SK-N-SH (cell line): Measurements from ENCODE around the gene HEY2. TPM values are rescaled to one million over a fixed set of nuclear protein-coding genes. Genes with fewer than 3 reads are reported as not detected.

Experiments
- CTCF ChIA-PET: fragments of 300-600, 350-600 bp; formaldehyde crosslinking; extraction: SDS; loops from one replicate; lab custom pipeline; 2021; lab: Yijun Ruan, JAX
- POLR2A ChIA-PET: fragments of 350-600 bp; sonication (Branson Sonifier 250); formaldehyde crosslinking; extraction: SDS; loops from one replicate; lab custom pipeline; 2020; ENCODE audit warnings: antibody characterized with exemption, inconsistent platforms; lab: Yijun Ruan, JAX
- DNase-seq: peaks from one replicate; pipeline ENCODE4 v3.0.0; 2012
- H2AFZ ChIP-seq: fragments of 200-600 bp; sonication (generic); 2 replicates; pipeline ENCODE4 v1.8.1; 2016; ENCODE audit warnings: antibody characterized with exemption, mild to moderate bottlenecking, low read depth
- H3F3A ChIP-seq: fragments of 200-600 bp; sonication (generic); replicated peaks from 2 replicates; pipeline ENCODE3; 2016; ENCODE audit warnings: antibody characterized with exemption, mild to moderate bottlenecking; ENCODE audit not compliant: insufficient read depth
- H3K27ac ChIP-seq, 2 experiments: fragments of 200-500 bp in 1 of 2; fragments of 200-600 bp in 1 of 2; sonication (Bioruptor generic) in 1 of 2; sonication (generic), shearing (Covaris generic) in 1 of 2; 2 replicates each; pipeline versions ENCODE4 v1.5.1 to v1.6.1; 2014 to 2016; ENCODE audit warnings: low read depth in 2 of 2, inconsistent platforms in 1 of 2, low read length in 1 of 2, mild to moderate bottlenecking in 1 of 2, mixed read lengths in 1 of 2
- H3K27me3 ChIP-seq: fragments of 200-600 bp; sonication (generic), shearing (Covaris generic); 2 replicates; pipeline ENCODE4 v1.6.1; 2016; ENCODE audit warnings: mixed run types; ENCODE audit not compliant: insufficient read depth
- H3K36me3 ChIP-seq, 2 experiments: fragments of 200-500 bp in 1 of 2; fragments of 200-600 bp in 1 of 2; sonication (Bioruptor generic) in 1 of 2; sonication (generic) in 1 of 2; replicated peaks in 1 of 2; 2 replicates each; pipeline versions ENCODE3 to v1.5.1; 2014 to 2016; ENCODE audit warnings: low read length in 1 of 2, mild to moderate bottlenecking in 1 of 2; ENCODE audit not compliant: insufficient read depth in 2 of 2, control insufficient read depth in 1 of 2
- H3K4me1 ChIP-seq, 2 experiments: fragments of 200-500 bp in 1 of 2; fragments of 200-600 bp in 1 of 2; sonication (Bioruptor generic) in 1 of 2; sonication (generic), shearing (Covaris generic) in 1 of 2; 2 replicates each; pipeline versions ENCODE4 v1.5.1 to v1.6.1; 2014 to 2016; ENCODE audit warnings: low read depth in 1 of 2, low read length in 1 of 2, mixed run types in 1 of 2; ENCODE audit not compliant: insufficient read depth in 2 of 2, control insufficient read depth in 1 of 2
- H3K4me2 ChIP-seq: fragments of 200-600 bp; sonication (generic), shearing (Covaris generic); 2 replicates; pipeline ENCODE4 v1.6.1; 2017; ENCODE audit warnings: mixed run types
- H3K4me3 ChIP-seq, 2 experiments: fragments of 200-500 bp in 1 of 2; fragments of 200-600 bp in 1 of 2; sonication (Bioruptor generic) in 1 of 2; sonication (generic), shearing (Covaris generic) in 1 of 2; 2 replicates each; pipeline versions ENCODE4 v1.5.1 to v1.8.1; 2014 to 2016; ENCODE audit warnings: low read depth in 2 of 2, inconsistent platforms in 1 of 2, low read length in 1 of 2, mild to moderate bottlenecking in 1 of 2, mixed read lengths in 1 of 2, moderate library complexity in 1 of 2
- H3K79me2 ChIP-seq: fragments of 200-600 bp; sonication (generic); 2 replicates; pipeline ENCODE4 v1.8.1; 2017; ENCODE audit warnings: mild to moderate bottlenecking; ENCODE audit not compliant: insufficient read depth
- H3K9ac ChIP-seq: fragments of 200-600 bp; sonication (generic); 2 replicates; pipeline ENCODE4 v1.6.1; 2017; ENCODE audit warnings: mixed run types
- H3K9me2 ChIP-seq: fragments of 200-600 bp; sonication (generic); 2 replicates; pipeline ENCODE4 v1.6.1; 2017; ENCODE audit warnings: mixed run types
- H3K9me3 ChIP-seq: fragments of 200-600 bp; sonication (generic); 2 replicates; pipeline ENCODE4 v1.6.1; 2017; ENCODE audit warnings: mixed run types, mild to moderate bottlenecking, moderate library complexity
- H4K20me1 ChIP-seq: fragments of 200-600 bp; sonication (generic); 2 replicates; pipeline ENCODE4 v1.6.1; 2017; ENCODE audit warnings: mild to moderate bottlenecking, mixed run types; ENCODE audit not compliant: insufficient read depth
- ELF1 ChIP-seq: IDR thresholded peaks from 2 replicates; pipeline ENCODE4 v1.4.0; 2012
- FOSL2 ChIP-seq: IDR thresholded peaks from 2 replicates; pipeline ENCODE4 v1.4.0; 2012; ENCODE audit warnings: low read depth, mild to moderate bottlenecking, moderate library complexity, borderline replicate concordance
- FOXJ3 ChIP-seq: sonication (generic); formaldehyde crosslinking; IDR thresholded peaks from 2 replicates; pipeline ENCODE4 v1.5.1; 2020; ENCODE audit warnings: mild to moderate bottlenecking, missing genetic modification reagents
- GABPA ChIP-seq: IDR thresholded peaks from 2 replicates; pipeline ENCODE4 v1.4.0; 2012; ENCODE audit warnings: low read depth, mild to moderate bottlenecking
- MEF2A ChIP-seq: IDR thresholded peaks from 2 replicates; pipeline ENCODE4 v1.4.0; 2012; ENCODE audit warnings: low read depth, borderline replicate concordance
- MXI1 ChIP-seq: IDR thresholded peaks from 2 replicates; pipeline ENCODE4 v1.6.1; 2012; ENCODE audit warnings: mild to moderate bottlenecking, low read depth, low read length, improper control_type of control experiment
- NFIC ChIP-seq: IDR thresholded peaks from 2 replicates; pipeline ENCODE4 v1.4.0; 2012; ENCODE audit warnings: borderline replicate concordance
- POLR2AphosphoS5 ChIP-seq: IDR thresholded peaks from 2 replicates; pipeline ENCODE4 v1.6.1; 2012; ENCODE audit warnings: low read depth, low read length
- RAD21 ChIP-seq: IDR thresholded peaks from 2 replicates; pipeline ENCODE4 v1.6.1; 2012; ENCODE audit warnings: mild to moderate bottlenecking, low read length
- RXRA ChIP-seq: IDR thresholded peaks from 2 replicates; pipeline ENCODE4 v1.4.0; 2012; ENCODE audit warnings: low read depth, mild to moderate bottlenecking, borderline replicate concordance
- SIN3A ChIP-seq: IDR thresholded peaks from 2 replicates; pipeline ENCODE4 v1.6.1; 2012; ENCODE audit warnings: low read depth, mild to moderate bottlenecking, low read length, moderate library complexity, borderline replicate concordance
- TAF1 ChIP-seq: IDR thresholded peaks from 2 replicates; pipeline ENCODE4 v1.6.1; 2012; ENCODE audit warnings: low read depth, mild to moderate bottlenecking, low read length, moderate library complexity, borderline replicate concordance
- TCF12 ChIP-seq: IDR thresholded peaks from 2 replicates; pipeline ENCODE4 v1.4.0; 2012
- TEAD4 ChIP-seq: IDR thresholded peaks from 2 replicates; pipeline ENCODE4 v1.4.0; 2012; ENCODE audit warnings: mild to moderate bottlenecking, borderline replicate concordance; ENCODE audit not compliant: insufficient read depth
- WGBS: methylation state at CpG from one replicate; pipeline ENCODE4 v1.1.6; 2017; ENCODE audit warnings: low lambda C conversion rate; 5-methylcytosine and 5-hydroxymethylcytosine counted together
- polyA plus RNA-seq, 3 experiments: library from polyadenylated mRNA; depleted of rRNA; stranded (reverse); fragments of >200 nt; gene quantifications; 2 replicates each; pipeline ENCODE4 v1.2.3, GENCODE V29; 2012
- TF ChIP-seq, protein P1 (sequence below): IDR thresholded peaks from 2 replicates; pipeline ENCODE4 v1.4.0; 2012; ENCODE audit warnings: low read depth
- TF ChIP-seq, protein P2 (sequence below): fragments of 150-350 bp; IDR thresholded peaks from 2 replicates; pipeline ENCODE4 v1.6.1; 2016; ENCODE audit warnings: mild to moderate bottlenecking, low read depth, low read length
- TF ChIP-seq, protein P3 (sequence below): fragments of 200-600 bp; sonication (generic); IDR thresholded peaks from 2 replicates; pipeline ENCODE4 v1.6.1; 2017; ENCODE audit warnings: antibody characterized with exemption, mild to moderate bottlenecking, moderate library complexity
- TF ChIP-seq, protein P4 (sequence below): IDR thresholded peaks from 2 replicates; pipeline ENCODE4 v1.4.0; 2012; ENCODE audit warnings: low read depth, borderline replicate concordance

The HEY2 gene
- polyA plus RNA-seq, 1 of the 3 experiments (the other 2 are of a cell fraction), result not detected

DNA sequence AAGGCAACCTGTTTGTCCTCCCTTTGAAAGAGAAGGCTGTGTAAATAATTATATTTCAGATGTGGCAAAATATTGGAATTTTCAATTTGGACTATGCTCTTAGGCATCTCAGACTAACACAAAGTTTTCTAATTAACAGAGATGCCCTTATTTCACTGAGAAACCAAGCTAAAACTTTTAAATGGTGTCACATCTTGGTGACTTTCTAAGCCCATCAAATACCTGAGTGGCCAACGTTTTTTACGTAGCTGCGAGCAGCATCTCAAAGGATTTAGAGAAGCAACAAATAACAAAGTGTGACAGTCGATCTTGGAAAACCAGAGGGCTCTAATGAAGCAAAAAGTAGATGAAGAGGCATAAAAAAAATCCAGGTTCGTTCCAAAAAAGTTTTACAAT lies 3.4 kb upstream of the HEY2 start:
- H3K4me2 ChIP-seq, result no peak overlapping the region
- H3K4me3 ChIP-seq, result no peak overlapping the region
- 36% methylated on average over 5 of the region's 5 CpGs for WGBS
- TF ChIP-seq RXRA (no peak), GABPA (no peak), MEF2A (no peak), SIN3A (no peak), ELF1 (no peak), TEAD4 (no peak), TAF1 (no peak), NFIC (no peak), TCF12 (no peak), RAD21 (no peak), POLR2AphosphoS5 (no peak), FOXJ3 (CRISPR knock-in tag) (no peak), FOSL2 (no peak), MXI1 (no peak)
- TF ChIP-seq, protein P1, sequence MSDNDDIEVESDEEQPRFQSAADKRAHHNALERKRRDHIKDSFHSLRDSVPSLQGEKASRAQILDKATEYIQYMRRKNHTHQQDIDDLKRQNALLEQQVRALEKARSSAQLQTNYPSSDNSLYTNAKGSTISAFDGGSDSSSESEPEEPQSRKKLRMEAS, result no peak
- TF ChIP-seq, protein P2, sequence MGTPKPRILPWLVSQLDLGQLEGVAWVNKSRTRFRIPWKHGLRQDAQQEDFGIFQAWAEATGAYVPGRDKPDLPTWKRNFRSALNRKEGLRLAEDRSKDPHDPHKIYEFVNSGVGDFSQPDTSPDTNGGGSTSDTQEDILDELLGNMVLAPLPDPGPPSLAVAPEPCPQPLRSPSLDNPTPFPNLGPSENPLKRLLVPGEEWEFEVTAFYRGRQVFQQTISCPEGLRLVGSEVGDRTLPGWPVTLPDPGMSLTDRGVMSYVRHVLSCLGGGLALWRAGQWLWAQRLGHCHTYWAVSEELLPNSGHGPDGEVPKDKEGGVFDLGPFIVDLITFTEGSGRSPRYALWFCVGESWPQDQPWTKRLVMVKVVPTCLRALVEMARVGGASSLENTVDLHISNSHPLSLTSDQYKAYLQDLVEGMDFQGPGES, result no peak
- TF ChIP-seq, protein P3, sequence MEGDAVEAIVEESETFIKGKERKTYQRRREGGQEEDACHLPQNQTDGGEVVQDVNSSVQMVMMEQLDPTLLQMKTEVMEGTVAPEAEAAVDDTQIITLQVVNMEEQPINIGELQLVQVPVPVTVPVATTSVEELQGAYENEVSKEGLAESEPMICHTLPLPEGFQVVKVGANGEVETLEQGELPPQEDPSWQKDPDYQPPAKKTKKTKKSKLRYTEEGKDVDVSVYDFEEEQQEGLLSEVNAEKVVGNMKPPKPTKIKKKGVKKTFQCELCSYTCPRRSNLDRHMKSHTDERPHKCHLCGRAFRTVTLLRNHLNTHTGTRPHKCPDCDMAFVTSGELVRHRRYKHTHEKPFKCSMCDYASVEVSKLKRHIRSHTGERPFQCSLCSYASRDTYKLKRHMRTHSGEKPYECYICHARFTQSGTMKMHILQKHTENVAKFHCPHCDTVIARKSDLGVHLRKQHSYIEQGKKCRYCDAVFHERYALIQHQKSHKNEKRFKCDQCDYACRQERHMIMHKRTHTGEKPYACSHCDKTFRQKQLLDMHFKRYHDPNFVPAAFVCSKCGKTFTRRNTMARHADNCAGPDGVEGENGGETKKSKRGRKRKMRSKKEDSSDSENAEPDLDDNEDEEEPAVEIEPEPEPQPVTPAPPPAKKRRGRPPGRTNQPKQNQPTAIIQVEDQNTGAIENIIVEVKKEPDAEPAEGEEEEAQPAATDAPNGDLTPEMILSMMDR, result no peak
- TF ChIP-seq, protein P4, sequence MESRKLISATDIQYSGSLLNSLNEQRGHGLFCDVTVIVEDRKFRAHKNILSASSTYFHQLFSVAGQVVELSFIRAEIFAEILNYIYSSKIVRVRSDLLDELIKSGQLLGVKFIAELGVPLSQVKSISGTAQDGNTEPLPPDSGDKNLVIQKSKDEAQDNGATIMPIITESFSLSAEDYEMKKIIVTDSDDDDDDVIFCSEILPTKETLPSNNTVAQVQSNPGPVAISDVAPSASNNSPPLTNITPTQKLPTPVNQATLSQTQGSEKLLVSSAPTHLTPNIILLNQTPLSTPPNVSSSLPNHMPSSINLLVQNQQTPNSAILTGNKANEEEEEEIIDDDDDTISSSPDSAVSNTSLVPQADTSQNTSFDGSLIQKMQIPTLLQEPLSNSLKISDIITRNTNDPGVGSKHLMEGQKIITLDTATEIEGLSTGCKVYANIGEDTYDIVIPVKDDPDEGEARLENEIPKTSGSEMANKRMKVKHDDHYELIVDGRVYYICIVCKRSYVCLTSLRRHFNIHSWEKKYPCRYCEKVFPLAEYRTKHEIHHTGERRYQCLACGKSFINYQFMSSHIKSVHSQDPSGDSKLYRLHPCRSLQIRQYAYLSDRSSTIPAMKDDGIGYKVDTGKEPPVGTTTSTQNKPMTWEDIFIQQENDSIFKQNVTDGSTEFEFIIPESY, result no peak
- H3K9me3 ChIP-seq, result no peaks in the 10 kb centered on the region
- H2AFZ ChIP-seq, result no peak overlapping the region
- no peak for DNase-seq
- H3K9me2 ChIP-seq, result no peaks in the 10 kb centered on the region
- no peaks in the 10 kb centered on the region for H4K20me1 ChIP-seq
- H3K36me3 ChIP-seq, result no peaks in the 10 kb centered on the region
- CTCF ChIA-PET, result interaction anchor here (0.9 to 2.3 kb wide), 5 partner anchors 7 to 432 kb away, joined by 3 to 13 read pairs (median 4); no protein-coding TSS in a partner anchor
- H3K27ac ChIP-seq, result no peak overlapping the region
- no peak overlapping the region for H3K9ac ChIP-seq
- no peaks in the 10 kb centered on the region for H3F3A ChIP-seq
- H3K27me3 ChIP-seq, result peaks cover 60% of the 10 kb centered on the region
- H3K4me1 ChIP-seq, result peaks cover 0 to 18% of the 10 kb centered on the region in 2 experiments; a peak in 2 of 4 replicates
- POLR2A ChIA-PET, result no interaction called here
- H3K79me2 ChIP-seq, result no peaks in the 10 kb centered on the region
